NCI-H226 (cell line): ENCODE data around the gene OLA1.

Experiments used
- DNase-seq: peaks from one replicate; pipeline ENCODE4 v3.0.0-alpha.2; 2015

The OLA1 gene

GRCh38 chr2:174058456-174058855 is 189.9 kb downstream of the OLA1 start:
- no peak for DNase-seq

- DNase-seq = no peak
Measured at GRCh38 chr2:174058026-174058425, 190.3 kb downstream of the OLA1 start.

GRCh38 chr2:174054926-174055325 is 193.4 kb downstream of the OLA1 start:
- DNase-seq = no peak

DNA sequence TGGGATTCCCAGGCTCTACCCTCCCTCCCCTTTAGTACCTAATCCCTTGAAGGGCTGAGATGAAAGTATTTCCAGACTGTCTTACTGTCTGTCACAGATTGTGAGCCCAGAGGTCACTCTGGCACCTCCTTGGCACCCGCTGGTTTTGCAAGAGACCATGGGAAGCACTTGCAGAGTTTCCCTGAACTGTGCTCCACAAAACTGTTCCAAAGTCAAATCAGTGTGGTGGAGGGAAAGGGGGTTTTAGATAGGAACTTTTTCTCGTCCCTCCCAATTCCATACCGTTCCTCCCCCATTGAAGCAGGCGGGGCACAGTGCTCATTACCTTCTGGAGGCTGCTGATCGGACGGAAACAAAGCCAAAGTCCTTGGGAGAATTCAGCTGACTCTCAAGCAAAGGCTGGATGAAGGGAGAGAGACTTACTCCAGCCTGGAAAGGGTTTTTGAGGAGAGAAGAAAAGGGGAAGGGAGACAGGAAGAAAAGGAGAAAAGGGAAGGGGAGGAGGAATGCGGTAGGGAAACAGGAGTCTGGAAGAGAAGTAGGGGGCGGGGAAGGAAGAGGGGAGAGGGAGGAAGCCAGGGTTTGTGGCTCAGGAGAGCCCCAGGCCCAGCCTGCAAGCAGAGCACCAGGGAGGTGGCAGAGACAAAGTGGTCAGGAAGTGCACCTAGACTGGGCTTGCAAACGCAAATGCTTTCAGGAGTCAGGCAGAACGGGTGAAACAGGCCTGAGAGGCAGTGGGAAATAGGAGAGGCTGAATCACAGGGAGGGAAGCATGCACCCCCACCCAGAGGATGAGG is 194.8 kb downstream of the OLA1 start:
- no peak for DNase-seq

GRCh38 chr2:174052584-174052976 is 195.8 kb downstream of the OLA1 start:
- no peak for DNase-seq

- peak; percentile 91 for DNase-seq
Measured at GRCh38 chr2:174051741-174052583, 196.4 kb downstream of the OLA1 start.

DNA sequence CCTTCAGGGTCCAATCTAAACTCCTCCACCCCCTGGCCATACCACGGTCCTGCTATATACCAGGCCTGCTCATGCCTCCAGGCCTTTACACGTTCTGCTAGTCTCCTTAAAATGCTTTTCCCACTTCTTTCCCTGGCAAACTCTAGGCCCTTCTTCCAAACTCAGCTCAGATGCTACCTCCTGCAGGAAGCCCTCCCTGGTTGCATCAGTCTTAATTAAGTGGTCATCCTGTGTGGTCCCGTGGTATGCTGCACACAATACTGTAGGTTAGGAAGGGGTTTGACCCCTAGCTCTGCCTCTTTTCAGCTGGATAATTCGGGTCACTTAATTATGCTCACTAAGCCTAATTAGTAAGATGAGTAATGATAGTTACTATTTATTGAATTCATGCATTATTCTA is 197.3 kb downstream of the OLA1 start:
- DNase-seq = no peak

DNA sequence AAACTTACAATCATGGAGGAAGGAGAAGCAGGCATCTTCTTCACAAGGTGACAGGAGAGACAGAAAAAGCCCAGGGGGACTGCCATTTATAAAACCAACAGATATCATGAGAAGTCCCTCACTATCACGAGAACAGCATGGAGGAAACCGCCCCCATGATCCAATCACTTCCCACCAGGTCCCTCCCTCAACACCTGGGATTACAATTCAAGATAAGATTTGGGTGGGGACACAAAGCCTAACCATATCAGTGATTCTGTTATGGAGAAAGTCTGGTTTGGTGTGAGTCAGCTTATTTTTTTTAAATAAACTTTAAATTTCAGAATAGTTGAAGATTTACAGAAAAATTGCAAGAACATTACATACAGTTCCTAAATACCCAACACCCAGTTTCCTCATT is 198.4 kb downstream of the OLA1 start:
- no peak for DNase-seq

DNA sequence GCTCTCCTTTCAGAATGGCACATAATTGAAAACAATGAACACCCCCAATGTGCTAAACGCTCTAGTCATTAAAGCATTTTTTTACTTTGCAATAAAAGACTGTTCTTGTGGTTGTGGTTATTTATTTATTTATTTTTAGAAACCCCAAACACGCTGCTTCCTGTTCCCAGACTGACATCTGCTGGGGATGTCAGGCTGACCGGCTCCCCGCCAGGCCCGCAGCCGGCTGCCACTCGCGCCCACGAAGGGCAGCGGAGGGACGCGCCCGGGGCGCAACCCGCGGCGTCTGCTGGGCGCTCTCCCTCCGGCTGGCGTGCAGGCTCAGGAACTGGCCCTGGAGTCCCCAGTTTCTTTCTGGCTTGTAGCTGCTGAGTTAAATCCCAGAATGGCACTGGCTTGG is 200.1 kb downstream of the OLA1 start:
- DNase-seq = no peak

DNA sequence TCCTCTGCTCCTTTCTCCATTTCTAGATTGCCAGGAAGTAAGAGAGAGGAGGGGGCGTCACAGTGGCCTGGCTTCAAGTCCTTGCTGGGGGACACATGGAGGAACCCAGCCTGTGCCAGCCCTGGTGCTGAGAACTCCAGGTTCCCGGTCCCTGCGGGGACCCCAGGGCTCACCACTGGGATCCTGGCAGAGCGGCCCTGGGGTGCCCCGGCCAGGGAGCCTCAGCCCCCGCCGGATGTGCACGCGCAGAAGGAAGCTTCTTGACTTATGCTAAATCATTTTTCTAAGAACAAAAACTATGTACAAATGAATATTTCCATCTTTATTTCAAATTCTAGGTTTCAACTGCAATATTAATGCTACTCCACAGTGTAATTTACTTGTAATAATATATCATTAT is 200.6 kb downstream of the OLA1 start:
- no peak for DNase-seq

DNA sequence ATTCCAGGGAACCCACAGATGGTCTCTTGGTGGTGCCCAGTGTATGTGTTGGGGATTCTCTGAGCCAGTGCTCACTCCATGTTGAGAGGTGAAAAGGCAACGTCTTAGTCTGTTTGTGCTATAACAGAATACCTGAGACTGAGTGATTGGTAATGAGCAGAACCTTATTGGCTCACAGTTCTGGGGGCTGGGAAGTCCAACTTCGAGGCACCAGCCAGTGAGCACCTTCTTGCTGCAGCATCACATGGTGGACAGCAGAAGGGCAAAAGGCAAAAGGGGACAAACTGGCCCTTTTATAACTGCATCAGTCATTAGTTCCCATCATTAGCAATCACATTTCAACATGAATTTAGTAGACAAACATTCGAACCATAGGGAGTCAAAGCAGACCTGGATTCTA is 202.2 kb downstream of the OLA1 start:
- no peak for DNase-seq

- DNase-seq = no peak
Measured at GRCh38 chr2:174044556-174044955, 203.8 kb downstream of the OLA1 start.

GRCh38 chr2:174040417-174040701 is 208.0 kb downstream of the OLA1 start:
- DNase-seq = no peak

- peak; percentile 90 for DNase-seq
Measured at GRCh38 chr2:174039551-174040416, 208.5 kb downstream of the OLA1 start.

GRCh38 chr2:174038462-174038861 is 209.9 kb downstream of the OLA1 start:
- no peak for DNase-seq

DNA sequence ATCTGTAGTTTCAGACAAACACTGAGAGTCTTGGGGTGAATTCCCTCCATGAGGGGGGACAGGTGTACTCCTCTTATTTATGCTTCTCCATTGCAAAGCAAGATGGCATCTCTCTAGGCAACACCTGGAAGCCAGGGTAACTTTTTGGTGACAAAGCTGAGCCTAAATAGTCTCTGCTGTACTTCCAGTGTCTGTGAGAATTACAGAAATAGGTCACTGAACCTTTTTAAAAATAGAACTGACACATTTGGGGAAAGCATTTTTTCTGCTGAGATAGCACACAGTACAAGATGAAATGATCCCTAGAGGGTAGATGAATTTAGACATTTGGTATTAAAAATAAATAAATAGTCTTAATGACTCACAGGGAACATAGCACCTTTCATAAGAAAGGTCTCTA is 211.5 kb downstream of the OLA1 start:
- no peak for DNase-seq

- no peak for DNase-seq
Measured at GRCh38 chr2:174035981-174036742, 212.2 kb downstream of the OLA1 start.

DNA sequence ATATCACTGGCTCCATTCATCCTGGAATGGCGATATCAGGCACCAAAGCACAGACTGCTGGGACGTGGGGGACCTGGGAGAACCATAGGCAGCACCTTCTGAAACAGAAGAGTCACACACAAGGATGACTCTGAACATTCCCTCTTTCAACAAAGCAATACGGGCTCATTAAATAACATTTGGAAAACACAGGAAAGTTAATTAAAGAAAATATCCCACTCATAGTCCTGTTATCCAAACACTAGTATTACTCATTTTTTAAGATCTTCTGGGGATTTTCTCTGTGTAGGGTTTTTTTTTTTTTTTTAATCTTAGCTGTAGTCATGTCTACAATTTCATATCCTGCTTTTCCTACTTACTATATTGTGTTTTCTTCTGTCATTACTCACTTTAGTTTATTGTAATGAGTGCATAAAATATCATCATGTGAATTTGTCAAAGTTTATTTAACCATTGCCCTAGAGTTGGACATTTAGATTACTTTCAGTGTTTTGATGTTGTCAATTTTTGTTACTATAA is 213.2 kb downstream of the OLA1 start:
- no peak for DNase-seq

DNA sequence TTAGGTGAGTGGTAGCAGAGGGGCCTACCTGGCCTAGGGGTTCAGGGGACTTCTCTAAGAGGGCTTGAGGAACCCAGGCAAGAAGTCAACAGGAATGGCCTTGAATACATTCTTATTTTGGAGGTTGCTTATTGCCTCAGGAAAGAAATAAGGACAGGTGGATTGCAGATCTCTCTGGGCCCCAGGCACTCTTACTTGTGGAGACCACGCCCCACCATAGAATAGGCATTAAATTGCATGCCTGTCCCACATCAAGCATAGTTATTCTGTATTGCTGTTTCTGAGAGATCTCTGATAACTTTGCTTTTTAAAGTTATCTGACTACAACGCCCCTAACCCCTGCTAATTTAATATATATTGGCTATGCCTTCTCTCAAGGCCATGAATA is 215.2 kb downstream of the OLA1 start:
- DNase-seq = no peak

GRCh38 chr2:174031226-174031625 is 217.1 kb downstream of the OLA1 start:
- DNase-seq = peak; percentile 20

DNA sequence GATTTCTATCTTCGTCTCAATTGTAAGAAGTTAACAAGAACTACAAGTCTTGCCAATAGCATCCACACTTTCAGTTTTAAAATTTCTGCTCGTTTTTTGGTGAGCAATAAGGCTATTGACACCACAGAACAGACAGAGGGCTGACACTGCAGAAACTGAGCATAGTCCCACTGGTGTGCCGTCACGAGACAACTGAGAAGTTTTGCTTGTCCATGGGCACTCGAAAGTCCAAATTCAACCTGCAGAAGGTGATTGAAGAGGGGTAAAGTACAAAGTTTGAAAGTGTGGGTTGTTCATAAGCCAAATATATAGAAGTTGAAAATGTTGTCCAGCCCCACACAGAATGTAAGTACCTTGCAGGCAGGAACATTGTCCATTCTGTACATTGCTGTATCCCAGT is 219.4 kb downstream of the OLA1 start:
- DNase-seq = no peak

GRCh38 chr2:174027956-174028355 is 220.4 kb downstream of the OLA1 start:
- DNase-seq = no peak
